ENCODE measurements around the gene C4B.
"Not testable (repeated sequence)": the region's sequence is repeated elsewhere in the genome, so short reads cannot be mapped to it uniquely, and the experiment has no call there.

Gene C4B

DNA sequence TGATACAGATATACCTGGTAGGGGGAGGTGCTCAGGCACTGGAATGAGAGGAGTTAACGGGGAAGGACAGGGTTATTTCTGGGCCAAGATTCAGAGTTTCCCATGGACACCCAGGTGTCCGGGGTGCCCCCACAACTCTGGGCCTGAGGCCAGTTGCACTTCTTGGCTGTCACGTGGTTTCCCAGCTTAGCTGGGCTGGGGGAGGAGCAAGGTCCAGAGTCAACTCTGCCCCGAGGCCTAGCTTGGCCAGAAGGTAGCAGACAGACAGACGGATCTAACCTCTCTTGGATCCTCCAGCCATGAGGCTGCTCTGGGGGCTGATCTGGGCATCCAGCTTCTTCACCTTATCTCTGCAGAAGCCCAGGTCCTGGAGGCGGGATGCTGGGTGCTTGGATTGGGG, at the start of gene C4B:
C4B (plus strand) TSS at position 249 of the 400 bp plus-strand sequence; CDS start at position 300, 51 bp downstream.
- DNase-seq (ENCODE audit: low spot score), result not testable (repeated sequence)

- DNase-seq (ENCODE audit: low spot score), result no peak
Observed at GRCh38 chr6:31965700-31966099, 48.9 kb upstream of the C4B start.

DNA sequence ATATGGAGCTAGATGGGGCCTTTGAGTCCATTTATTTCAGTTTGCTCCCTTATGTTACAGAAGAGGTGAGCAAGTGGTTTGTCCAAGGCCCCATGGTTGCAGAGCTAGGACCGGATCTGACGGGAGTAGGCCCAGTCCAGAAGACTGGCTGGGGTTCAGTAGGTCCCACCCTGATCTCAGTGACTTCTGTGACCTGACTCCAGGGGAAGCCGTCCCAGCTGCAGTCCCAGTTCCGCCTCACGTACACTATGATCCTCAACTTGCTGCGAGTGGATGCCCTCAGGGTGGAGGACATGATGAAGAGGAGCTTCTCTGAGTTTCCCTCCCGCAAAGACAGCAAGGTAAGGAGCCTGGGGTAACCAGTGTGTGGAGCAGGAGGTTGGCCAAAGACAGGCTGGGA, 48.1 kb upstream of the C4B start:
- DNase-seq (ENCODE audit: low spot score), result no peak

DNA sequence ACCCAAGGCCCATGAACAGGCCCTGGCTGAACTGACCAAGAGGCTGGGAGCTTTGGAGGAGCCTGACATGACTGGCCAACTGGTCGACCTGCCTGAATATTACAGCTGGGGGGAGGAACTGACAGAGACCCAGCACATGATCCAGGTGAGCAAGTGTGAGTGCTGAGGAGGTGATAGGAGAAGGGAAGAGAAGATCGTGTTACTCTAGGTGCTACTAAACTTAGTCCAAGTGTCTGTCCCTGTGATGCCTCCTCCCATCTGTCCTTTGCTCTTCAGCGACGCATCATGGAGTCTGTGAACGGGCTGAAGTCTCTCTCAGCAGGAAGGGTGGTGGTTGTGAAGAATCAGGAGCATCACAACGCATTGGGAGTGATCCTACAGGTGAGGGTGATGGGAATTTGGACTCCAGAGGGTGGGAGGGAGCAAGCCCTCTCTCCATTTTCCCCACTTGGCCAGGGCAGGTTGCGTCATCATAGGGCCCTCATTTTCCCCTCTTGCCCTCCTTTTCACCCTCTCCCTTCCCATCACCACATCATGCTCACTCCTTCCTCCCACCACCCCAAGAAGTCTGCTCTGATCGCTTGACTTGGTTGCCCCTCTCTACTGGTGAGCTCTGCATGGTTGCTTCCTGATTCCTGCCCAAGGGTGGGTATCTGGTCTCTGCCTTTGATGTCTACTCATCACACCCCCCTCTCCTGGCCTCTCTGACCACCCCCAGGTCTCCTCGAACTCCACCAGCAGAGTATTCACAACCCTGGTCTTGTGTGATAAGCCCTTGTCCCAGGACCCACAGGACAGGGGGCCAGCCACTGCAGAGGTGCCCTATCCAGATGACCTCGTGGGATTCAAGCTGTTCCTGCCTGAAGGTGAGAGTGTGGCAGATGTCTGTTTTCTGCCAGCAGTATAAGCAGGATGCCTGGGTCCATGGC, 47.3 kb upstream of the C4B start:
- no peak for DNase-seq (ENCODE audit: low spot score)

GRCh38 chr6:31967926-31968320, 46.7 kb upstream of the C4B start:
- DNase-seq (ENCODE audit: low spot score), result no peak

- no peak for DNase-seq (ENCODE audit: low spot score)
Observed at GRCh38 chr6:31968326-31968725, 46.3 kb upstream of the C4B start.

DNA sequence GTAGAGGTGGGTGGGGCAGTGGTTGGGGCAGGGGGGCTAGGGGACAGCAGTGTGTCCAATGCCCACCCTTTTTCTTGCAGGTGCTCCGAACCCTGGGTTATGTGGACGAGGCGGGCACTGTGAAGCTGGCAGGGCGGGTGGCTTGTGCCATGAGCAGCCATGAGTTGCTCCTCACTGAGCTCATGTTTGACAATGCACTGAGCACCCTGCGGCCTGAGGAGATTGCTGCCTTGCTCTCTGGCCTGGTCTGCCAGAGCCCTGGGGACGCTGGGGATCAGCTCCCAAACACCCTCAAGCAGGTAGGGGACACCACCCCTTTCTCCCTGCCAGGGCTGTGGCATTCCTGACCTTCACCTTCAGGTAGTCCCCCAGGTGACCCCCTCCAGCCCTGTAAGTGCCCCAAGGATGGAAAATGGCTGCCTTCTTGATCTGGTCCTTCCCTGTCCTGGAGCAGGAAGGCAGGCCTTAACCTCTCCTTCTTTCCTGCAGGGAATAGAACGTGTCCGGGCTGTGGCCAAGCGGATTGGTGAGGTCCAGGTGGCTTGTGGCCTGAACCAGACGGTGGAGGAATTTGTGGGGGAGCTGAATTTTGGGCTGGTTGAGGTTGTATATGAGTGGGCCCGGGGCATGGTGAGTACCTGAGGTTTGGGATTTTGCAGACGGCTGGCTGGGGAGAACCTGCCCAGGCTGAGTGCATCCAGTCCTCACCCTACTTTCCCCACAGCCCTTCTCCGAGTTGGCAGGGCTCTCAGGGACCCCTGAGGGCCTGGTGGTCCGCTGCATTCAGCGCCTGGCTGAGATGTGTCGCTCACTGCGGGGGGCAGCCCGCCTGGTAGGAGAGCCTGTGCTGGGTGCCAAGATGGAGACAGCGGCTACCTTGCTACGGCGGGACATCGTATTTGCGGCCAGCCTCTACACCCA, 45.5 kb upstream of the C4B start:
- DNase-seq (ENCODE audit: low spot score), result no peak

DNA sequence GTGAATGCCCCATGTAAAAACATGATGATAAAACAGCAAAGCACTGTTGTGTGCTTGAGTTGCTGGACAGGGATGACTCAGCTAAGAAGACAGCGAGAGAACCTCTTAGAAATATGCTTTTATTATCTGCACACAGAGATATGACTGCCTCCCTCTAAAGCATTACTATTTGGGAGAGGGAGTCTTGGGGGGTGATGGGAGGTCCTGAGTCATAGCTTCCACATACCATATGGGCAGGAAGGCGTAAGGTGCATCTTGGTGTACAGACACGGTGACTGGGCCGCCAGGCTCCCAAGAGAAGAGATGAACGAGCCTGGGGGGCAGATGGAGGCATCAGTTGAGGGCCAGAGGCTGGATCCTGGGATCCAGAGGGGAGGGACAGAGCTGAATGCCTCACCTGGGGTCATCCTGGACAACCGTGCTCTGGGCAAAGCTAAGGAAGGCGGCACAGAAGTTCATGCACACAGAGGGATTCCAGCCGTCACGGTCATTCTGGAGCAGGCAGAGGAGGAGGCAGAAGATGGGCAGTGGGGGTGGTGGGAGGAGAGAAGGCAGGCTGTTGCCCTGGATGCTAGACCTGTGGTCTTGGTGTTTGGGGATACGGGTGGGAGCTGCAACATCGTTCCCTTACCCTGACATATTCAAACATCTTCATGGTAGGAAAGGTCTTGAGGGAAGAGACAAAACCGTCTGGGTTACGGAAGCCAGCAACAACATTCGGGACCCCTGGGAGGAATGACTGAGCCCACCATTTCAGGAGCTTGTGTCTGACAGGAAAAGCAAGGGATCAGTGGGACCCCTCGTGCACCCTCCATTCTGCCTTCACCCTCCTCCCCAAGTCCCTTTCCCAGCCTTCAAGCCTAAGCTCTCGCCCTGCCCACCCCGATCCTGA, 44.6 kb upstream of the C4B start:
- DNase-seq (ENCODE audit: low spot score), result no peak

DNA sequence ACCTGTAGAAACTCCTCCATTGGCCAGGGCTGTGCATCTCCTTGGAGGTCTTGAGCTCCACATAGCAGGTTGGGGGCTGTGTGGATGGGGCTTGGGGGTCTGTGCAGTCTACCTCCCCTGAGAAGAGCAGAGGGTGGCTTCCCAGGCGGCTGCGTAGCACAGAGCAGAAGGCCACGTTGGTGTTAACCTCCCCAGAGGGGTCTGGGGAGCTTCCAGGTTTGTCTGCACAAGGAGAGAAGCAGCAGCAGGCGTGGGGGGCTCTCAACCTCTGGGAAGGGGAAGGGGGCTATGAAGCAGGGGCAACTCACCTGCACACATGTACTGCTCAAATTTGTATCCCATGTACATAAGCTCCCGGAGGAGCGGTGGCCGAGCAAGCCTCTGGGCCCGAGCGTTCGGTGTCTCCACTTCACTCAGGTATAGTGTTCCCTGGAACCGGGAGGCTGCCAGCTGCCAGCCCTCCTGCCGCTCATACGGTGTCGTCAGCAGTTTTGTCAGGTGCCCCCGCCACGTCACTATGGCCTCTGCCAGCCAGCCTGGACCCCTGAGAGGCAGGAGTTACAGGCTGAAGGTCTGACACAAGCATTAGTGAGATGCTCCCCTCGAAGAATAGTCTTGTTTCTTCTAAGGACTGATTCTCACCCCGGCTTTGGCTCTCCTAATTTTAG, 43.9 kb upstream of the C4B start:
- DNase-seq (ENCODE audit: low spot score), result no peak

- no peak for DNase-seq (ENCODE audit: low spot score)
Observed at GRCh38 chr6:31971279-31971992, 43.2 kb upstream of the C4B start.

DNA sequence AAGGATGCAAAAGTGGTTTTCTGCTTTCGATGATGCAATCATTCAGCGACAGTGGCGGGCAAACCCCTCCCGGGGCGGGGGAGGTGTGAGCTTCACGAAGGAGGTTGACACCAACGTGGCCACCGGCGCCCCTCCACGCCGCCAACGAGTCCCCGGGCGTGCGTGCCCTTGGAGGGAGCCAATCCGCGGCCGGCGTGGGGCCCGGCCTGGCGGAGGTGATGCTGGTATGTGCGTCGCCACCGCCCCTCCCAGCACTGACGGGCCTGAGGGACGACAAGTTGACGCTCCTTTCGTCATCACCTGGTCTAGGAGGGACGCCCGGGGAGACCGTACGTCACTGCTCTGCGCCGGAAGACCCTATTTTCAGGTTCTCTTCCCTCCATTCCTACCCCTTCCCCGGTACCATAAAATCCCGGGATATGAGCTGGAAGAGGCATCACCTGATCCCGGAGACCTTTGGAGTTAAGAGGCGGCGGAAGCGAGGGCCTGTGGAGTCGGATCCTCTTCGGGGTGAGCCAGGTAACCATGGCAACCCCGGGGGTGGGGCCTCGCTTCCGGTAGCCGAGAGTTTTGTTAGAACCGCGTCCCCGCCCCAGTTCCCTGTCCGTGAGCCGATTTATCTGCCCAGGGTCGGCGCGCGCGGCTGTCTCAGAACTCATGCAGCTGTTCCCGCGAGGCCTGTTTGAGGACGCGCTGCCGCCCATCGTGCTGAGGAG, 42.4 kb upstream of the C4B start, which contains the start of gene DXO:
DXO (minus strand) TSS at position 146 of the 716 bp plus-strand sequence. CDS start 463 bp downstream, outside the sequence.
- peak; percentile 97 for DNase-seq (ENCODE audit: low spot score)

- DNase-seq (ENCODE audit: low spot score), result no peak
Observed at GRCh38 chr6:31972709-31973350, 41.8 kb upstream of the C4B start.

GRCh38 chr6:31976065-31976464, 38.5 kb upstream of the C4B start:
- DNase-seq (ENCODE audit: low spot score), result not testable (repeated sequence)

DNA sequence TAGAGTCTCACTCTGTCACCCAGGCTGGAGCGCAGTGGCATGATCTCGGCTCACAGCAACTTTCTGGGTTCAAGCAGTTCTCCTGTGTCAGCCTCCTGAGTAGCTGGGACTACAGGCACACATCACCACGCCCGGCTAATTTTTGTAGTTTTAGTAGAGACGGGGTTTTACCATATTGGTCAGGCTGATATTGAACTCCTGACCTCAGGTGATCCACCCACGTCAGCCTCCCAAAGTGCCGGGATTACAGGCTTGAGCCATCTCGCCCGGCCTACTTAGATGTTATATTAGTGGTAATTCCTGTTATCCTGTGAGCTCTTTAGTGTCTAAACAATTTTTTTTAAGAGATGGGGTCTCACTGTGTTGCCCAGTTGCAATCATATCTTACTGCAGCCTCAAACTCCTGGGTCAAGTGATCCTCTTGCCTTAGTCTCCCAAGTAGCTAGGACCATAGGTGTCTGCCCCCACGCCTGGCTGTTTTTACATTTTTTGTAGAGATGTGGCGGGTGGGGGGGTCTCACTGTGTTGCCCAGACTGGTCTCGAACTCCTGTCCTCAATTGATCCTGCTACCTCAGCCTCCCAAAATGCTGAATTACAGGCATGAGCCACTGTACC, 36.7 kb upstream of the C4B start:
- DNase-seq (ENCODE audit: low spot score), result no peak

DNA sequence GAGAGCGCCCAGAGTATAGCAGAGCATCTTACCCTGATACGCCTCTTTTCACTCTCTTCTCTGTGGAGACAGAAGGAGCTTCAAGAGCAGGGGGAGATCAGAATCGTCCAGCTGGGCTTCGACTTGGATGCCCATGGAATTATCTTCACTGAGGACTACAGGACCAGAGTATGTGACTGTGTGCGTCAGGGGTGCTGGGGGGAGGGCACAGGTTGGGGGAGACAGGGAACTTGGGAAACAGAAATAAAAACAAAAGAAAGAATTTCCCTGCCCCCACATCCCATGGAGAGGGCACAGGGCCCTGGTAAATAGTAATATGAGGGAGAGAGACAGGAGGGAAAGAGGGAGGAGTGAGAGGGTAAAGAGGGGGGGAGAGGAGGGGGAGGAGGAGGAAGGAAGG, 35.8 kb upstream of the C4B start:
- no peak for DNase-seq (ENCODE audit: low spot score)

DNA sequence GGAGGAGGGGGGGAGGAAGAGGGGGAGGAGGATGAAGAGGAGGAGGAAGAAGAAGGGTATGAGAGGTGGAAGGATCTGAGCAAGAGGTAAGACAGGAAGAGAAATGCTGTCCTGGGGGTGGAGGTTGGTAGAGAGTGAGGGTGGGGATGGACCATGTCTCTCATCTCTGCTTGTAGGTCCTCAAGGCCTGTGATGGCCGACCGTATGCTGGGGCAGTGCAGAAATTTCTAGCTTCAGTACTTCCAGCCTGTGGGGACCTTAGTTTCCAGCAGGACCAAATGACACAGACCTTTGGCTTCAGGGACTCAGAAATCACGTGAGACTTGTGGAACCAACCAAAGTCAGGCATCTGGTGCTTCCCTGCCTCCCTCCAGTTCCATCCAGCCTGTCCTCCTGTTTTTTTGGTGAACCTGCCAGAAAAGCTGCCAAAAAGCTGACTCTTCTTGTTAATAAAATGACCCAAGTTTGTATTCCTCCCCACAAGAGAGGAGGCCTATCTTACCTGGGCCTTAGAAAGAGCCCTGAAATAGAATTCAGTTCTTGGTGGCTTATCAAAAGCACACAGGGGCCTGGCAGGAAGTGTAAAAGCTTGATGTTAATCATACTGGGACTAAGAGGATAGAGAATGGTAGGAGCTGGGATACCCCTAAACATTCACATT, 35.2 kb upstream of the C4B start:
- no peak for DNase-seq (ENCODE audit: low spot score)

GRCh38 chr6:31980195-31980876, 34.3 kb upstream of the C4B start:
- DNase-seq (ENCODE audit: low spot score), result not testable (repeated sequence)

GRCh38 chr6:31980998-31981397, 33.6 kb upstream of the C4B start:
- not testable (repeated sequence) for DNase-seq (ENCODE audit: low spot score)
